K562 (cell line): ENCODE measurements around the gene SUMF1. TPM values are rescaled to one million over a fixed set of nuclear protein-coding genes. Genes with fewer than 3 reads are reported as not detected.
A peak's percentile ranks its signal among the peaks of the same experiment; 100 is the strongest.

Source experiments
- CBFA2T2 ChIP-seq: fragments of 450-650 bp; conservative IDR thresholded peaks from 2 replicates; pipeline ENCODE4 v1.6.1; 2017; ENCODE audit warnings: mild to moderate bottlenecking
- EHMT2 ChIP-seq: fragments of 450-650 bp; IDR thresholded peaks from 2 replicates; pipeline ENCODE4 v1.6.1; 2018; ENCODE audit warnings: antibody characterized with exemption
- ETS1 ChIP-seq: conservative IDR thresholded peaks from 2 replicates; pipeline ENCODE4 v1.6.1; 2011; ENCODE audit warnings: low read depth, mild to moderate bottlenecking, low read length; ENCODE audit not compliant: control insufficient read depth
- FOSL1 ChIP-seq: fragments of 200-800 bp; sonication (Bioruptor generic); conservative IDR thresholded peaks from 2 replicates; pipeline ENCODE4 v1.6.1; 2016; ENCODE audit warnings: missing genetic modification characterization, missing compliant biosample characterization
- MLLT1 ChIP-seq, 2 experiments: fragments of 450-650 bp; IDR thresholded peaks; 2 replicates each; pipeline ENCODE4 v1.6.1; 2016
- MXI1 ChIP-seq: IDR thresholded peaks from 2 replicates; pipeline ENCODE4 v1.6.1; 2011; ENCODE audit warnings: low read depth, mild to moderate bottlenecking, improper control_type of control experiment, low read length
- RFX1 ChIP-seq: fragments of 450-650 bp; IDR thresholded peaks from 2 replicates; pipeline ENCODE4 v1.6.1; 2016; ENCODE audit warnings: mild to moderate bottlenecking, moderate library complexity
- TRIM25 ChIP-seq: fragments of 450-650 bp; IDR thresholded peaks from 2 replicates; pipeline ENCODE4 v1.7.0; 2016; ENCODE audit warnings: borderline replicate concordance
- XRCC3 ChIP-seq: fragments of 450-650 bp; IDR thresholded peaks from 2 replicates; pipeline ENCODE4 v1.6.1; 2017; ENCODE audit warnings: mild to moderate bottlenecking, moderate library complexity
- ZFP30 ChIP-seq: fragments of 250-450 bp; sonication (Bioruptor Pico); IDR thresholded peaks from 2 replicates; pipeline ENCODE4 v1.8.0; 2022; ENCODE audit warnings: moderate library complexity, mild to moderate bottlenecking, inconsistent platforms, borderline replicate concordance
- ZNF511 ChIP-seq: sonication (generic); formaldehyde crosslinking; IDR thresholded peaks from 2 replicates; pipeline ENCODE4 v1.8.0; 2022; ENCODE audit warnings: mild to moderate bottlenecking, missing genetic modification reagents
- ZNF583 ChIP-seq: fragments of 250-450 bp; sonication (Bioruptor Pico); IDR thresholded peaks from 2 replicates; pipeline ENCODE4 v1.4.0; 2020
- polyA plus RNA-seq, 8 experiments: library from polyadenylated mRNA; depleted of rRNA in 4 of 8; stranded (reverse) in 5 of 8; unstranded in 3 of 8; fragments of >200 nt; fragmentation: Nextera tagmentation in 2 of 8; fragmentation: Illumina TruSeq in 1 of 8; extraction: Ambion mirVana in 2 of 8; extraction: Trizol in 1 of 8; gene quantifications; 2 replicates each; pipeline versions ENCODE4 v1.2.1 to v1.2.3, GENCODE V29; 2011 to 2014; ENCODE audit warnings: inconsistent platforms in 1 of 8, missing spikeins in 1 of 8
- total RNA-seq, 7 experiments: library from RNA; depleted of rRNA in 6 of 7; stranded (reverse); fragments of >200 nt in 6 of 7; fragmentation: Illumina TruSeq in 2 of 7; extraction: Trizol in 2 of 7; gene quantifications; 2 replicates each; pipeline versions ENCODE4 v1.2.1 to v1.2.3, GENCODE V29; 2011 to 2021; ENCODE audit warnings: low replicate concordance in 1 of 7
- TF ChIP-seq, protein P1 (sequence below), 2 experiments: IDR thresholded peaks; 2 replicates each; pipeline ENCODE4 v1.6.1; 2012; ENCODE audit warnings: improper control_type of control experiment in 2 of 2, low read depth in 2 of 2, low read length in 2 of 2, borderline replicate concordance in 1 of 2
- TF ChIP-seq, protein P2 (sequence below): sonication (generic); IDR thresholded peaks from 2 replicates; pipeline ENCODE4 v1.6.1; 2016
- TF ChIP-seq, protein P3 (sequence below): fragments of 450-650 bp; formaldehyde crosslinking; IDR thresholded peaks from 2 replicates; pipeline ENCODE4 v1.4.0; 2022; ENCODE audit warnings: mild to moderate bottlenecking, moderate library complexity

The SUMF1 gene
- total and polyA plus RNA-seq, 9 of the 15 experiments (the other 6 are each of a cell fraction or from before 2014, with no cell fraction given): 1.3 to 7.4 (median 4.2) TPM

DNA sequence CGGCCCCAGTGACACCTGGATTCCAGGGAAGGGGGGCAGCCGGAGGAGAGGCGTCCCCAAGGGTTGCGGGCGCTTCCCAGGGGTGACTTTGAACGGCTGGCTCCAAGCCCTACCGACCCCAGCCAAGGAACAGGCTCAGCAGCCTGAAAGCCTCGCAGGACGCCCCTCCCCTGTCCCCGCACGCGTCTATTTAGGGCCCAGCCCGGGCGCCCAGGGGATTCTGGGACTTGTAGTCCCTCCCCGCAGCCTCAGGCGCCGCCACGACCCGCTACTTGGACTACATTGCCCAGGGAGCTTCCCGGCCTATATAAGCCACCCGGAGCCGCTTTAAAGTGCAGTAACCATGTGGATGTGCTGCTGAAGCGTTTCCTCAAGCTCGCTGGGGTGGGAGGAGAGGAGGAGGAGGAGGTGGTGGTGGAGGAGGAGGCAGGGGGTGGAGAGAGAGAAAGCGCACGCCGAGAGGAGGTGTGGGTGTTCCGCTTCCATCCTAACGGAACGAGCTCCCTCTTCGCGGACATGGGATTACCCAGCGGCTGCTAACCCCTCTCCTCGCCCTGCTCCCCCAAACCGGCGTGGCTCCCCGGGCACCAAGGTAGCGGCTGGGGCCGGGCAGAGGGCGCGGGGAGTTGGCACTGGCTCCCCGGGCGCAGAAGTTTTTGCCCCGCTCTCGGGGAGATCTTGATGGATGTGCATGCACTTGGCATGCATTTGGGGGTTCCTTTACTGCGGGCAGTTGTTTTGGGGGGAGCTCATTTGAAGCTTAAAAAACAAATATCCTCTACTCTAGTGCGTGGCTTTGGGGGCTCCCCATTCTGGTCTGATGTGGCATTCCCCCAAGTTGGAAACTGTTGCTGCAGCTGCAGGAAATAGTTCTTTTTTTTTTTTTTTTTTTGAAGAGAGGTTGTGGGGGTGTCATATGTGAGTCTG is 26.2 kb upstream of the SUMF1 start, which contains the start of gene ITPR1 (continued):
- TF ChIP-seq, protein P1, sequence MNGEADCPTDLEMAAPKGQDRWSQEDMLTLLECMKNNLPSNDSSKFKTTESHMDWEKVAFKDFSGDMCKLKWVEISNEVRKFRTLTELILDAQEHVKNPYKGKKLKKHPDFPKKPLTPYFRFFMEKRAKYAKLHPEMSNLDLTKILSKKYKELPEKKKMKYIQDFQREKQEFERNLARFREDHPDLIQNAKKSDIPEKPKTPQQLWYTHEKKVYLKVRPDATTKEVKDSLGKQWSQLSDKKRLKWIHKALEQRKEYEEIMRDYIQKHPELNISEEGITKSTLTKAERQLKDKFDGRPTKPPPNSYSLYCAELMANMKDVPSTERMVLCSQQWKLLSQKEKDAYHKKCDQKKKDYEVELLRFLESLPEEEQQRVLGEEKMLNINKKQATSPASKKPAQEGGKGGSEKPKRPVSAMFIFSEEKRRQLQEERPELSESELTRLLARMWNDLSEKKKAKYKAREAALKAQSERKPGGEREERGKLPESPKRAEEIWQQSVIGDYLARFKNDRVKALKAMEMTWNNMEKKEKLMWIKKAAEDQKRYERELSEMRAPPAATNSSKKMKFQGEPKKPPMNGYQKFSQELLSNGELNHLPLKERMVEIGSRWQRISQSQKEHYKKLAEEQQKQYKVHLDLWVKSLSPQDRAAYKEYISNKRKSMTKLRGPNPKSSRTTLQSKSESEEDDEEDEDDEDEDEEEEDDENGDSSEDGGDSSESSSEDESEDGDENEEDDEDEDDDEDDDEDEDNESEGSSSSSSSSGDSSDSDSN (IDR thresholded peaks at IDR 0.05; ENCODE audit: borderline replicate concordance in 1 of 2, low read depth in 2 of 2, low read length in 2 of 2): peak; percentile 67 to 81; a peak in 2 of 4 replicates
- TF ChIP-seq ZNF583 (0 out of 2 replicates have a peak, but pooled peaks have one; percentile 46), EHMT2 (no peak), ETS1 (peak; percentile 99), TRIM25 (peak; percentile 12; the same call in 1 of the 2 replicates), XRCC3 (no peak), FOSL1 (tag) (peak; percentile 16), MXI1 (peak; percentile 96), ZNF511 (peak; percentile 13; the same call in 1 of the 2 replicates), CBFA2T2 (no peak; the same call in 1 of the 2 replicates), MLLT1 (IDR thresholded peaks at IDR 0.05) (peak; percentile 31 to 66; a peak in 3 of 4 replicates), RFX1 (peak; percentile 56), ZFP30 (CRISPR knock-in tag) (no peak)
- TF ChIP-seq, protein P2, sequence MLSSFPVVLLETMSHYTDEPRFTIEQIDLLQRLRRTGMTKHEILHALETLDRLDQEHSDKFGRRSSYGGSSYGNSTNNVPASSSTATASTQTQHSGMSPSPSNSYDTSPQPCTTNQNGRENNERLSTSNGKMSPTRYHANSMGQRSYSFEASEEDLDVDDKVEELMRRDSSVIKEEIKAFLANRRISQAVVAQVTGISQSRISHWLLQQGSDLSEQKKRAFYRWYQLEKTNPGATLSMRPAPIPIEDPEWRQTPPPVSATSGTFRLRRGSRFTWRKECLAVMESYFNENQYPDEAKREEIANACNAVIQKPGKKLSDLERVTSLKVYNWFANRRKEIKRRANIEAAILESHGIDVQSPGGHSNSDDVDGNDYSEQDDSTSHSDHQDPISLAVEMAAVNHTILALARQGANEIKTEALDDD: no peak
- TF ChIP-seq, protein P3, sequence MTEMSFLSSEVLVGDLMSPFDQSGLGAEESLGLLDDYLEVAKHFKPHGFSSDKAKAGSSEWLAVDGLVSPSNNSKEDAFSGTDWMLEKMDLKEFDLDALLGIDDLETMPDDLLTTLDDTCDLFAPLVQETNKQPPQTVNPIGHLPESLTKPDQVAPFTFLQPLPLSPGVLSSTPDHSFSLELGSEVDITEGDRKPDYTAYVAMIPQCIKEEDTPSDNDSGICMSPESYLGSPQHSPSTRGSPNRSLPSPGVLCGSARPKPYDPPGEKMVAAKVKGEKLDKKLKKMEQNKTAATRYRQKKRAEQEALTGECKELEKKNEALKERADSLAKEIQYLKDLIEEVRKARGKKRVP: peak; percentile 11; the same call in 1 of the 2 replicates
